ENCODE data around the gene PTH2. TPM values are rescaled to one million over a fixed set of nuclear protein-coding genes. Genes with fewer than 3 reads are reported as not detected.

PTH2 gene
- total RNA-seq, 8 experiments from 2014 or later, result 1.2 TPM; not detected in 7

DNA sequence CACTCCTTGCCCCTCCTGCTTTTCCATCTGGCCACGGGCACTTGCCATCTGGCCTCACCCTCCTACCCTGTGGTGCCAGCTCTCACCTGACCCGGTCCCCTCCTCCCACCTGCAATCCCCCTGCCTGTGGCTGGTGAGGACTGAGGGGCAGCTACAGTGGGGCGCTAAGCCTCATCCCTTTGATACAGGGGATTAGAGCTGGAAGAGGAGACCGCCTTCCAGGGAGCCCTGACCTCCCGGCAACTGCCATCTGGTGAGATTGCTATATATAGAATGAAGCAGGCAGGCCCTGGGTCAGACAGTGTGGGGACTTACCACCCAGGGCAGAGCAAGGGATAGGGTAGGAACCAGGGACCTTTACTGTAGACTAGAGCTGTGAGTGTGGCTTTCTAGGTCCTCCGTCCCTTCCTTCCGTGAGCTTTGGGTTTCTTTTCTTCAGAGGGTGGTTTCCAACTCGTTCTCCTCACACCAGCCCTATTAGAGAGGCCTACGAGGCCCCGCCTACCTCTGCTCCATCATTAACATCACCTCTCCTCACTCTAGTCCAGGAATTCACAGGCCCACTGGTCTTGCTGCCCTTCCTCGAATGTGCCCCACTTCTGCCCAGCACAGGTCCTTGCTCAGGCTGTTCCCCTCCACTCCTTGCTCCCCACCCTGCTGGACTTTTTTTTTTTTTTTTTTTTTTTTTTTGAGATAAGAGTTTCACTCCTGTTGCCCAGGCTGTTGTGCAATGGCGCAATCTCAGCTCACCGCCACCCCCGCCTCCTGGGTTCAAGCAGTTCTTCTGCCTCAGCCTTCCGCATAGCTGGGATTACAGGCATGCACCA lies 27.4 kb downstream of the PTH2 start:
- H3K27ac ChIP-seq, result no peak overlapping the region
- in situ Hi-C loops (cut with MboI; ENCODE audit: low pct_unique_long_range_greater_than_20kb in 2 of 9, low sequenced_read_pairs in 9 of 9, unreplicated experiment in 9 of 9), result loop anchor here in 3 of 9 experiments (10.0 to 25.0 kb wide), 2 partner anchors 49 to 142 kb away; partner anchors contain the start of genes SLC17A7 (in 2 of the 3) and RCN3 (in 1 of the 3)

DNA sequence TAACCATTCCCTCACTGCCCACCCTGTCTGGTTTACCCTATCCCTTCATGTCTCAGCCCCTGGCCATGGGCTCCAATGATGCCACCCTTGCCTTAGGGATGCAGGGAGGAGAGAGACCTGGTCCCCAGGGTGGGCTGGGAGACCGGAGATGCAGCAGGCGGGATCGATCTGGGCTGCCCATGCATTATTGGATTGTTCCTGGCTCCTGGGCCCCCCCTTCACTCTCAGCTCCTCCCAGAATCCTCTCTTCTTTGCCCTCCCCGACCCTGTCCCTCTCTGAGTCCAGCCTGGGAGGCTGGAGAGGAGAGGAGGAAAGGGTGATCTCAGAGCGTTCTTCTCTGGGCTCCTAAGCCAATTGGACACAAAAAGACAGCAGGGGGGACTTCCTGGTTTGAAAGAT lies 29.4 kb downstream of the PTH2 start:
- Histone ChIP-seq H3K4me1 (replicated peaks in 1 of 2) (peaks cover 8% of the 10 kb centered on the region in 2 donors), H3K4me3 (no peak overlapping the region), H3K27ac (no peak overlapping the region)
- 0% methylated on average over 1 of the region's 5 CpGs; no CpG with 5 or more reads in 9 of the 10 experiments for WGBS, 10 experiments
- in situ Hi-C loops (cut with MboI; ENCODE audit: low pct_unique_long_range_greater_than_20kb in 2 of 9, low sequenced_read_pairs in 9 of 9, unreplicated experiment in 9 of 9), result loop anchor here in 3 of 9 experiments (10.0 to 25.0 kb wide), 2 partner anchors 51 to 143 kb away; partner anchors contain the start of genes SLC17A7 (in 2 of the 3) and RCN3 (in 1 of the 3)
- peak in 5 of 8 experiments; percentile 17 to 52 (median 24) for ATAC-seq (replicated peaks in 6 of 8)

More for the DNA sequence above, 27.4 kb downstream of the PTH2 start:
- H3K4me3 ChIP-seq, result no peak overlapping the region
- whole genome bisulfite sequencing, 10 experiments, result 48 to 77% (median 69%) methylated on average over 3 to 9 of the region's 15 CpGs; no CpG with 5 or more reads in 4 of the 10 experiments
- peaks cover 8% of the 10 kb centered on the region in 2 donors for H3K4me1 ChIP-seq (replicated peaks in 1 of 2)
- no peak for ATAC-seq (replicated peaks in 6 of 8)

GRCh38 chr19:49391581-49392399 lies 31.5 kb downstream of the PTH2 start:
- ATAC-seq (replicated peaks in 6 of 8), result peak; percentile 90 to 98 (median 96)
- no peak overlapping the region for H3K27ac ChIP-seq
- H3K4me3 ChIP-seq, result no peak overlapping the region
- peaks cover 8% of the 10 kb centered on the region in 2 donors for H3K4me1 ChIP-seq (replicated peaks in 1 of 2)
- WGBS, 10 experiments, result 4 to 80% (median 43%) methylated on average over 1 to 9 of the region's 14 CpGs; no CpG with 5 or more reads in 1 of the 10 experiments
- in situ Hi-C loops (cut with MboI; ENCODE audit: low pct_unique_long_range_greater_than_20kb in 2 of 9, low sequenced_read_pairs in 9 of 9, unreplicated experiment in 9 of 9), result loop anchor here in 3 of 9 experiments (10.0 to 25.0 kb wide), 2 partner anchors 53 to 146 kb away; partner anchors contain the start of genes SLC17A7 (in 2 of the 3) and RCN3 (in 1 of the 3)

DNA sequence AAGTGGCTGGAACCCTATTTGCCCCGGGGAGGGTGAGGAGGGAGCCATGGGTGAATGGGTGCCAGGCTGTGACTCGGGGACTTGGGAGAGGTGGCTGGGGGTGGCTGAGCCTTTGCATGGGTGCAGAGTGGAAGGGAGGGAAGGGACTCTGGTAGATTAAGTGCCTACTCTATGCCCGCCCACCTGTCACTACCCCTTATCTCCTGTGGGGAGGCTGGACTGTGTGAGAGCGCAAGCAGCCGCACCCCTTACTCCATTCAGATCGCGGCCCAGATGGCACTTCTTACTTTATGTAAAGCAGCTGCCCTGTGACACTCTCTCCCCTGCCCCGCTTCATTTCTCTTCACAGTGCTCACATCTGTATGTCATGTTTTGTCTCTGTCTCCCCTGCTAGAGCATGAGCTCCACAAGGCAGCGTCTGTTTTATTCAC lies 32.3 kb downstream of the PTH2 start:
- peak in 1 of 8 experiments; percentile 11 for ATAC-seq (replicated peaks in 6 of 8)

GRCh38 chr19:49390131-49390928 lies 32.9 kb downstream of the PTH2 start:
- ATAC-seq (replicated peaks in 6 of 8), result no peak
- Histone ChIP-seq H3K27ac (no peak overlapping the region), H3K4me3 (no peak overlapping the region), H3K4me1 (replicated peaks in 1 of 2) (peaks cover 8% of the 10 kb centered on the region in 2 donors)
- WGBS, 10 experiments, result 43 to 73% methylated on average over 1 to 6 of the region's 26 CpGs; no CpG with 5 or more reads in 8 of the 10 experiments
- in situ Hi-C loops (cut with MboI; ENCODE audit: low pct_unique_long_range_greater_than_20kb in 2 of 9, low sequenced_read_pairs in 9 of 9, unreplicated experiment in 9 of 9), result loop anchor here in 3 of 9 experiments (10.0 to 25.0 kb wide), 2 partner anchors 54 to 147 kb away; partner anchors contain the start of genes SLC17A7 (in 2 of the 3) and RCN3 (in 1 of the 3)

More for the DNA sequence above, 32.3 kb downstream of the PTH2 start:
- peaks cover 8% of the 10 kb centered on the region in 2 donors for H3K4me1 ChIP-seq (replicated peaks in 1 of 2)
- H3K27ac ChIP-seq, result no peak overlapping the region
- H3K4me3 ChIP-seq, result no peak overlapping the region
- in situ Hi-C loops (cut with MboI; ENCODE audit: low pct_unique_long_range_greater_than_20kb in 2 of 9, low sequenced_read_pairs in 9 of 9, unreplicated experiment in 9 of 9), result loop anchor here in 3 of 9 experiments (10.0 to 25.0 kb wide), 2 partner anchors 54 to 146 kb away; partner anchors contain the start of genes SLC17A7 (in 2 of the 3) and RCN3 (in 1 of the 3)
- WGBS, 10 experiments, result 0 to 33% (median 10%) methylated on average over 1 to 6 of the region's 9 CpGs; no CpG with 5 or more reads in 4 of the 10 experiments

GRCh38 chr19:49389406-49389805 lies 33.8 kb downstream of the PTH2 start:
- Histone ChIP-seq H3K4me3 (no peak overlapping the region), H3K27ac (no peak overlapping the region), H3K4me1 (replicated peaks in 1 of 2) (peaks cover 8% of the 10 kb centered on the region in 2 donors)
- 40 to 100% (median 92%) methylated on average over 1 to 4 of the region's 20 CpGs; no CpG with 5 or more reads in 7 of the 10 experiments for WGBS, 10 experiments
- ATAC-seq (replicated peaks in 6 of 8), result no peak
- in situ Hi-C loops (cut with MboI; ENCODE audit: low pct_unique_long_range_greater_than_20kb in 2 of 9, low sequenced_read_pairs in 9 of 9, unreplicated experiment in 9 of 9), result loop anchor here in 1 of 9 experiments (25.0 kb wide), 1 partner anchor 148 kb away; the partner anchor contains the start of gene RCN3

GRCh38 chr19:49387936-49388372 lies 35.3 kb downstream of the PTH2 start, which contains the start of gene KASH5:
Gene KASH5, plus strand, starts transcription at chr19:49388249. Its CDS starts 2,635 bp downstream, at chr19:49390884.
- in situ Hi-C loops (cut with MboI; ENCODE audit: low pct_unique_long_range_greater_than_20kb in 2 of 9, low sequenced_read_pairs in 9 of 9, unreplicated experiment in 9 of 9), result loop anchor here in 1 of 9 experiments (25.0 kb wide), 1 partner anchor 149 kb away; the partner anchor contains the start of gene RCN3
- peaks cover 0 to 4% of the 10 kb centered on the region in 2 donors for H3K4me1 ChIP-seq (replicated peaks in 1 of 2)
- H3K27ac ChIP-seq, result no peak within 1 kb of the TSS
- peak in 1 of 8 experiments; percentile 50 for ATAC-seq (replicated peaks in 6 of 8)
- 41 to 80% (median 67%) methylated on average over 1 to 10 of the region's 40 CpGs; no CpG with 5 or more reads in 7 of the 10 experiments for WGBS, 10 experiments
- no peak within 1 kb of the TSS for H3K4me3 ChIP-seq

GRCh38 chr19:49383599-49383998 lies 39.6 kb downstream of the PTH2 start:
- WGBS, 10 experiments, result 0 to 89% (median 72%) methylated on average over 1 of the region's 1 CpG; no CpG with 5 or more reads in 2 of the 10 experiments
- H3K27ac ChIP-seq, result no peak overlapping the region
- in situ Hi-C loops (cut with MboI; ENCODE audit: low pct_unique_long_range_greater_than_20kb in 2 of 9, low sequenced_read_pairs in 9 of 9, unreplicated experiment in 9 of 9), result loop anchor here in 1 of 9 experiments (25.0 kb wide), 1 partner anchor 154 kb away; the partner anchor contains the start of gene RCN3
- no peaks in the 10 kb centered on the region for H3K4me1 ChIP-seq (replicated peaks in 1 of 2)
- ATAC-seq (replicated peaks in 6 of 8), result no peak
- H3K4me3 ChIP-seq, result no peak overlapping the region

DNA sequence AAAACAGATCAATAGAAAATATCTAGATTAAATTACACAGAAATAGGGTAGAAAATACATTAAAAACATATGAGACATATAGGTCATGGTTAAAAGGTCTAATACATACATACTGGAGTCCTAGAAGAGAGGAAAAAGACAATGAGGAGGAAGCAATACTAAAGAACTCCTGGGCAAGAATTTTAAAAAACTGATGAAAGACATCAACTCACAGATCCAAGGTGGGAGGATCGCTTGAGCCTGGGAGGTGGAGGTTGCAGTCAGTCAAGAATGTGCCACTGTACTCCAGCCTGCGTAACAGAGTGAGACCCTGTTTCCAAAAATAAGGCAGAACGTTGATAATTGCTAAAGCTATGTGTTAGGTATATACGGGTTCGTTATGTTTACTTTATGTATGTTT lies 40.6 kb downstream of the PTH2 start:
- Histone ChIP-seq H3K27ac (no peak overlapping the region), H3K4me1 (replicated peaks in 1 of 2) (no peaks in the 10 kb centered on the region), H3K4me3 (no peak overlapping the region)
- no peak for ATAC-seq (replicated peaks in 6 of 8)
- in situ Hi-C loops (cut with MboI; ENCODE audit: low pct_unique_long_range_greater_than_20kb in 2 of 9, low sequenced_read_pairs in 9 of 9, unreplicated experiment in 9 of 9), result loop anchor here in 1 of 9 experiments (25.0 kb wide), 1 partner anchor 155 kb away; the partner anchor contains the start of gene RCN3
- 29 to 93% (median 67%) methylated on average over 1 to 5 of the region's 5 CpGs for WGBS, 10 experiments

DNA sequence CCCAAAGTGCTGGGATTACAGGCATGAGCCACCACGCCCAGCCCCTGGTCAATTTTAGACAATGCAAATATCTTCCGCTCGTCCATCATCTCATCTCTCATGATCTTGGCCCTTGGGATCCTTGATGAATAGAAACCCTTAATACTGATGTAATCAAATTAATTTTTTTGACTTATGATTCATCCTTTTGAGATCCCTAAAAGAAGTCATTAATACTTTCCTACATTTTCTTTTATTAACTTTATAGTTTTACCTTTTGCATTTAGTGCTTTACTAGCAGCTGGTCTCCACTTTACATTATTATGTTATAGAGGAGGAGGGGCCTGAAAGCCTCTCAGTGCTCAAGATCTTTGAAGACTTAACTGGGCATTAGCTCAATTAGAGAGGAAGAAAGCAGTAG lies 42.9 kb downstream of the PTH2 start:
- Histone ChIP-seq H3K4me1 (replicated peaks in 1 of 2) (no peaks in the 10 kb centered on the region), H3K4me3 (no peak overlapping the region), H3K27ac (no peak overlapping the region)
- no peak for ATAC-seq (replicated peaks in 6 of 8)
- in situ Hi-C loops (cut with MboI; ENCODE audit: low pct_unique_long_range_greater_than_20kb in 2 of 9, low sequenced_read_pairs in 9 of 9, unreplicated experiment in 9 of 9), result loop anchor here in 1 of 9 experiments (25.0 kb wide), 1 partner anchor 157 kb away; the partner anchor contains the start of gene RCN3
- 14 to 100% (median 76%) methylated on average over 1 to 3 of the region's 3 CpGs for WGBS, 10 experiments

GRCh38 chr19:49378512-49378911 lies 44.7 kb downstream of the PTH2 start:
- in situ Hi-C loops (cut with MboI; ENCODE audit: low pct_unique_long_range_greater_than_20kb in 2 of 9, low sequenced_read_pairs in 9 of 9, unreplicated experiment in 9 of 9), result loop anchor here in 1 of 9 experiments (25.0 kb wide), 1 partner anchor 159 kb away; the partner anchor contains the start of gene RCN3
- Histone ChIP-seq H3K4me3 (no peak overlapping the region), H3K4me1 (replicated peaks in 1 of 2) (no peaks in the 10 kb centered on the region), H3K27ac (no peak overlapping the region)
- no peak for ATAC-seq (replicated peaks in 6 of 8)
- 0 to 100% (median 78%) methylated on average over 1 to 3 of the region's 3 CpGs; no CpG with 5 or more reads in 3 of the 10 experiments for WGBS, 10 experiments

Data from motor neuron (in vitro differentiated cells).